Kasumi-1 (cell line): ENCODE measurements around the gene CGREF1.

Experiments
- DNase-seq, 2 experiments: peaks; one replicate each; lab custom pipeline; 2025; lab: John Stamatoyannopoulos, UW

CGREF1 gene

DNA sequence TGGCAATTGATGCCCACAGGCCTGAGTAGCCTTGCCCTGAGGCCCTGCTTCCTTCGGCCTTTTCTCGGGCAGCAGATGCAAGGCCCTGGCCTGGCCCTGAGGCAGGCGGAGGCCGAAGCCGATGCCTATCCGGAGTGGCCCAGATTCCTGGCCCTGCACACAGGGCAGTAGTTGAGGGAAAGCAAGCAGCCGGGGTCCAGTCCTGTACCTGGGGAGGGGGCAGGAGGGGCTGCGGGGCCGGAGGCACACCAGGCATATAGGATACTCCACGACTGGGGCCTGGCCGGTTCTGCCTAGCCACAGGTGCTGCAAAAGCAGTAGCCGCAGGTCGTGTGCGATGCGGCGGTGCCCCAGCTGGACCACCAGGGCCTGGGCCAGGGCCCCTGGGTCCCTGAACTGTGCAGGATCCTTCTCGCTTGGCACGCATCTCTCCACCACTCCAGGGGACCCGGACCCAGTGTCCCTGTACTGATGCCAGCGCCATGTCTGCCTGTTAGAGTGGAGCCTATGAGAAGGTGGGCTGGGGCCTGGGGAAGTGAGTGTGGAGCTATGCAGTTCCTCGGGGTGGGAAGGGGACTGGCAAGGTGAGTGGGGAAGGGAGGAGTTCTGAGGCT, 18.5 kb upstream of the CGREF1 start:
- no peak for DNase-seq

DNA sequence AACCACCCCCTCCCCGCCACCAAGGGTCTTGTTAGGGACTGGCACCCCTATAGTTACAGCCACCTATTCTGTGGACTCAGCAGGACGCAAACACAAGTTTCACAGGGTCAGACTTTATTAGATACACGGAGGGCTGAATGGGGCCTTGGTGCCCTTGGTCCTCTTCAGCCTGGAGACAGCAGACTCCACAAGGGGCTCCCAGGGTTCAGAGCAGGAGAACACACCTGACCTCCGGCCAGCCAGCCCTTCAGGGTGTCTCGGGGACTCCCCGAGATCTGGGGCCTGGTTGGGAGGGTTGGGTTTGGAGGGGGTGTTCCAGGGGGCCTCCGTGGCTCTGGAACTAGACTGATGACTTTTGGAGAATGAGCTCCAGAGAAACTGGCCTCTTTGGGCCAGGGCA, 17.8 kb upstream of the CGREF1 start:
- DNase-seq: no peak

DNA sequence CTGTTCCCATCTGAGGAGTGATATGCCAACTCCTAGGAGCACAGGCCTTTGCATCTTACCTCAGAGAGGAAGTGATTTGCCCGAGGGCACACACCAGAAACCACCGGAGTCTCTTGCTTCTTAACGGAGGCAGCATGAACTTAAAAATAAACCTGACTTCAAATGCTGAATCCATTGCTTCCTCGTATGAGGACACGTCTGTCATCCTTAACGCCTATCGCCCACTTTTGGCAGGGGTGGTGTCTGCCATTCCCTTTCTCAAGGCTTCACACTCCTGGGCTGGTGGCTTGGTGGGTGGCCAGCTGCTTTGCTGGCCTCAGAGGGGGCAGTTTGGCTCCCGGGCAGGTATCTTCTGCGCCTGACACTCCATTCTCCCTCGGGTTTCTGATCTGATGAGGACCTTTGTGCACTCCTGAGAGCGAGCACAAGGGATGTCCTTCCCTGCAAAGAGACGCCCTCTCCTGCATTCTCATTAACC, 16.6 kb upstream of the CGREF1 start:
- DNase-seq: no peak

DNA sequence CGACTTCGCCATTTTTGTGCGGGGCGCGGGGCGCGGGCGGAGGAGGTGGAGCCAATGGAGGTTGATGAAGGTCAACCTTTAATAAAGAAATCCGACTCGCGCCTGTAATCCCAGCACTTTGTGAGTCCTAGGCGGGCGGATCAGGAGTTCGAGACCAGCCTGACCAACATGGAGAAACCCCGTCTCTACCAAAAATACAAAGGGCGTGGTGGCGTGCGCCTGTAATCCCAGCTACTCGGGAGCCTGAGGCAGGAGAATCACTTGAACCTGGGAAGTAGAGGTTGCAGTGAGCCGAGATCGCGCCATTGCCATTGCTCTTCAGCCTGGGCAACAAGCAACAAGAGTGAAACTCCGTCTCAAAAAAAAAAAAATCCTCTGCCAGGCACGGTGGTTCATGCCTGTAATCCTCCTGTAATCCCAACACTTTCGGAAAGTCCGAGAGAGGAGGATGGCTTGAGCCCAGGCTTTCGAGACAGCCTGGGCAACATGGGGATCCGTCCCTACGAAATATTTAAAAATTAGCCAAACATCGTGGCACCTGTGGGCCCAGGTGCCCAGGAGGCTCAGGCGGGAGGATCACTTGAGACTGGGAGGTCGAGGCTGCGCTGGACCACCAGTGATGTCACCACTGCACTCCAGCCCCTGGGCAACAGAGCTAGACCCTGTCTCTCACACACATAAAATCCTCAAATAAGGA, 16.0 kb upstream of the CGREF1 start:
- no peak for DNase-seq

DNA sequence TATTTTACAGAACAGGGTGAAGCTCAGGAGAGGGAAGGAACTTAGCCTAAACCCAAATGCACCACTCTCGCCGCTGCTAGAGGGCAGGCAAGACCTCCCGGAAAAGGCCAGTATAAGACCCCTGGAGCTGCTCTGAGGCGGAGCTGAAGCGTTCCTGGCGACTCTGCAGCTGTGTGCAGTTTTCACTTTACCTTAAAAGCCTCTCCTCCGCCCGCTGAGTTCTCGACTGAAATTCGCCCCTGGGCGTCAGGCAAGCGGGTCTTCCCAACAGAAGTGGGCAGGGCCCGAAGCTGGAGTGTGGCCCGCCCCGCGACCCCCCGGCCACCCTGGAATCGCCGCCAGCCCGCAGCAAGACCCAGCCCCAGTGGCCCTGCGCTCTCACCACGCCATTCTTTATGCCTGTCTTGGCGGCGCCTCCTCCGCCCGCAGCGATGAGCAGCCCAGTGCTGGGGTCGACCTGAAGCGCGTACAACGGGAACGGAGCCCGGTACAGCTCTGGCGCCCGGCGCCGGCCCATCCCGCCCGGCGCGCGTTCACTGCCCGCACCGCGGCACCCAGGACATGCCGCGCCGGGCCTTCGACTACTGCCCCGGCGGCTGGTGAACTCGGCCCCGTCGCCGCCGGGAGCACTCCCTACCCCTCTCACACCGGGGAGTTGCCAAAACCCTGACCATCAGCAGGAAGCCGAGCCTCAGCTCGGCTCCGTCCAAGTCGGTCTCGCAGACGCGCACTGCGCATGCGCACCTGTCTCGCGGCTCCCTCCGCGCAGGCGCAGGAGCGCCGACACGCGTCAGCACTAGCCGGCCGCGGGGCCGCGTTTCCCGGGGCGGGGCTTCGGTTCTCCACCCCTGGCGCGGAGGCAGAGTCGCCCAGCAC, 15.2 kb upstream of the CGREF1 start, which contains the start of gene PREB:
Gene PREB (minus strand): TSS at position 732 of the 876 bp plus-strand sequence. CDS start 215 bp downstream, at position 517.
- peak; percentile 79 to 89 for DNase-seq

DNA sequence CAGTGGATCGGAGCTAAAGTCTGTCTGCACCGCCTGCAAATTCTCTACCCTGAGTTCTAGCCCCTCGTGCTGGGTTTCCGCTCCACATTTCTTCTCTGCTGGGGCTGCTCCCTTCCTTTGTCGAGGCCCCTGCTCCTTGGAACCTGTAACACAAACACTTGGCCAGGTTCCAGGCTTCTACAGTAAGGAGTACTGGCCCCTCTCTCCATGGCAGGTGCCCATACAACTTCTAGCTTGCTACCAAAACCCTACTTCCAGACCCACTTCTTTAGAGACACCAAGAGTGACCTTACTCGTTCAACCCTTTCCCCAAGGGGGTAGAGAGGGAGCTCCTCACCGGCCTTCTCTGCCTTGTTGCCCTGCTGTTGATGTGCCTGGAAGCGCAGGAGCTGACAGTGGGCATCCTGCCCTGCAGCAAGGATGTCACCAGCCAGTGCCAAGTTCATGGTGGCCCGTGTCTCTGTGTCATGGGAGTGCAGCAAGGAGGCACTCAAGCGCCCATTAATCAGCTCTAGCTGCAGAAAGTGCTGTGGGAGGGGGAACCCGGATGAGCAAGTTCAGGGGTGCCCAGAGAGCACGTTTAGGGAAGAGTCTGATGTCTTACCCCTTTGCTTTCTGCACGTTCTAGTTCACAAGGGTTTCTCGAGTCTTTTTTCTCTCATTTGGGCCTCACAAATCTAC, 14.4 kb upstream of the CGREF1 start:
- peak in 1 of 2 experiments; percentile 46 for DNase-seq

DNA sequence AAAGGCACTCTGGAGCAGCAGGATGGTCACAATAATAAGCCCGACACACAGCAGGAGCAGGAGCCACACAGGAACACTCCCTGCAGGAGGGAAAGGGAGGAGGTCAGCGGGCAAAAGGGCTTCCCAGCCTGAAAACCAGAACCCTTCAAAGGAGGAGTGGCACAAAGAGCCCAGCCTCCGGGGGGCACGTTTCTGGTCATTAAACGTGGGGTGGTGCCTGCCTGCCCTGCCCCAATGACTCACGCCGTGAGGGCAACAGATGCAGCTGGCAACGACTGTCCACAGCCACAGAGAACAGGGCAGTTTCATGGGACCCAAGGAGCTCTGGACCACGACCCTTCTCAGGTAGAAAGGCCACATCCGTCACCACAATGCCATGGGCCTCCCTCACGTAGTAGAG, 12.5 kb upstream of the CGREF1 start:
- DNase-seq: no peak

DNA sequence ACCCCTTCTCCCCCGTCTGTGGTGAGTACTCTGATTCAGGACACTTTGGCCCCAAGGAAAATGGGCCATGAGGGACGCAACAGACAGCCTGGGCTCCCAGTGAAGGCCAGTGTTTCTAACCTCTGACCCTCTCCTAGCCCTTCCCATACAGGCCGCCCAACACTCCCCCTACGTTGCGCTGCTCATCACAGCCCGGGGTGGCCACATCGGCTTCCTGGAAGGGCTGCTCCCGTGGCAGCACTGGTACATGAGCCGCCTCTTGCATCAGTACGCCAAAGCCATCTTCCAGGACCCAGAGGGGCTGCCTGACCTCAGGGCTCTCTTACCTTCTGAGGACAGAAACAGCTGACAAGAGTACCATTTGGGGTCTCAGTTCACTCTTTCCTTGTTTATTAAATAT, 11.5 kb upstream of the CGREF1 start:
- no peak for DNase-seq

DNA sequence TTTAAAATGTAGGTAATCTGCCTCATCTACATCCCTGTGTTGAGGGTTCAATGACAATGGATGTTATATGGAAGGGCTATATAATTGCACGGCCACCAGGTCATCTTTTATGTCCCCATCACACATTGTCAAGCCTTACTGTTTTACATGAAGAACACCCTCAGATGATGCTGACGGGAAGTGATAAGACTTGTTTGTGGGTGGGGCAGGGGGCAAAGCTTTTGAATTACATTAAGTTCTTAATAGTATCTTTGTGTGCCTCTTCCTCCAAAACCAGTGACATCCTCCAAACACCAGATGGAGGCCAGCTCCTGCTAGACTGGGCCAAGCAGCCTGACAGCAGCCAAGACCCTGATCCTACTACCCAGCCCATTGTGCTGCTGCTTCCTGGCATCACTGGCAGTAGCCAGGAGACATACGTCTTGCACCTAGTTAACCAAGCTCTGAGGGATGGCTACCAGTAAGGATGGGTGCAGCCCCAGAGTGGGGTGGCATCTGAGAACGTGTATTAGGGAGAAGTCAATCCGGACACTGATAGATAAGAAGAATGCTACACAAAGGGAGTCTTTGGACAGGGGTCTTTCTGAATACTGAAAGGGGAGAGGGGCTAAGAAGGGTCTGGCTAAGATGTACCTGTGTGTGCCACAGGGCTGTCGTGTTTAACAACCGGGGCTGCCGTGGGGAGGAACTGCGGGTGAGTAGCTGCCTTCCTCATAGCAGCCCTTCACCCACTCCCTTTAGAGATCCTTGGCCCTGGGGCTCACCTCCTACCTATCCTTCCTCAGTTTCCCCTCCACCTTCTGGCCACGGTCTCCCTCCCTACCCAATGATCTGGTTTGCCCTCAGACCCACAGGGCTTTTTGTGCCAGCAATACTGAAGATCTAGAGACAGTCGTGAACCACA, 10.0 kb upstream of the CGREF1 start:
- DNase-seq: no peak

DNA sequence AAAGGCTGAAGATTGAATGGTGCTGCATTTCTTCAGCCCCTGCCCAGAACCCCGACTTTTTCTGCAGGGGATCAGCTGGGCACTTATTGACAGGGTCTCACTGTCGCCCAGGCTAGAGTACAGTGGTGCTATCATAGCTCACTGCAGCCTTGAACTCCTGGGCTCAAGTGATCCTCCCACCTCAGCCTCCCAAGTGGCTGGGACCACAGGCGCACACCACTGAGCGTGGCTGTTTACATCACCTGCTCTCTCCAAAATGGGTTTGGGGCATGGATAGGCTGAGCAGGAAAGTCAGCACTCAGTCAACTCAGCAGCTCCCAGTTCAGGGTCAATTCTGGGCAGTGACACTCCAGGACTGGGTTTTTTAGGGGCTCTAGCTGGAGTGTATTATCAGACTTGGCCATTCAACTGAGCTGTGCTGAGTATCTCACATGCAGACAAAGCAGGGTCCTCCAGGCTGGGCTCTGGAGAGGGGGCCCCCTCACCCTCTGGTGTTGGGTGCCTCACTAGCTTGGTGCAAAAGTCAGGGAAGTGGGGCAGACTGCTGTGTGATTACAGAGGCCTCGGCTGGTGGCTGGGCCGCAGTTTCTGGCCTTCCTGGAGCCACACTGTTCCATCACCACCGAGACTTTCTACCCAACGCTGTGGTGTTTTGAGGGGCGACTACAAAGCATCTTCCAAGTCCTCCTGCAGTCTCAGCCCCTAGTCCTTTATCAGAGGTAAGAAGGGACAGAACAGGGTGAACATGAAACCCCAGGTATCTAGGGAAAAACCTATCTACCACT, 9.1 kb upstream of the CGREF1 start:
- no peak for DNase-seq

DNA sequence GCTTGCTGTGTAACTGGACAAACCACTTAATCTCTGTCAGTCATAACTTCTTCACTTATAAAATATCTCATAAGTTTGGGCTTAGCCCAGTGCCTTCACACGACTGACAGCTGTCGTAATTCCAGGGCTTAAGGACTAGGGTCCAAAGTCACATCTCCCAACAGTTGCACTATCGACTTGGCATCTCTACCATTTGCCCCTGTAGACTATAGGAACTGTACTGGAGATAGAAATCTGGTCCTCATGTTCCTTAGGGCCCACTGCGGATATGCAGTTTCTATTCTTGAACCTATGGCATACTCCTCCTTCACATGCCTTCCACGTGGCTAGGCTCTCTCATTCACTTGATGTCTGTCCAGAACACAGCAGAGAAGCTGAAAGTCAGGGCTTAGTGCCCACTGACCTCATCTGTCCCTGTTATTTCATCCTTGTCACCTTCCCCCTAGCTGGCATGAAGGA, 7.4 kb upstream of the CGREF1 start:
- no peak for DNase-seq

DNA sequence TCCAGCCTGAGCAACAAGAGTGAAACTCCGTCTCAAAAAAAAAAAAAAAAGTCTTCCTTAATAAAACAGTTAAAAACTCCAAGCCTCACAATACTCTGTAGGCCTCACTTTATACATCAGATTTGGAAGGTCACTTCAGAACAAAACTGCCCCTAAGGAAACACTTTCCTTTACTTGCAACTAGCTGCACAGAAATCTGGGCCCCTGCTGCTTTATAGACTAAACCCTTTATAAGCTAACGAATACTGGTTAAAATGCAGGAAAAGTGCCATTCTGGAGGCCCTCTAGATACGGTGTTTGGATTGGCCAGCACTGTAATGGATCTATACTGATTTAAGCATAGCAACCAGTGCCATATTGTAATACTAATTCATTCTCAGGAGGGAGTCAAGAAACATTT, 6.2 kb upstream of the CGREF1 start:
- no peak for DNase-seq

DNA sequence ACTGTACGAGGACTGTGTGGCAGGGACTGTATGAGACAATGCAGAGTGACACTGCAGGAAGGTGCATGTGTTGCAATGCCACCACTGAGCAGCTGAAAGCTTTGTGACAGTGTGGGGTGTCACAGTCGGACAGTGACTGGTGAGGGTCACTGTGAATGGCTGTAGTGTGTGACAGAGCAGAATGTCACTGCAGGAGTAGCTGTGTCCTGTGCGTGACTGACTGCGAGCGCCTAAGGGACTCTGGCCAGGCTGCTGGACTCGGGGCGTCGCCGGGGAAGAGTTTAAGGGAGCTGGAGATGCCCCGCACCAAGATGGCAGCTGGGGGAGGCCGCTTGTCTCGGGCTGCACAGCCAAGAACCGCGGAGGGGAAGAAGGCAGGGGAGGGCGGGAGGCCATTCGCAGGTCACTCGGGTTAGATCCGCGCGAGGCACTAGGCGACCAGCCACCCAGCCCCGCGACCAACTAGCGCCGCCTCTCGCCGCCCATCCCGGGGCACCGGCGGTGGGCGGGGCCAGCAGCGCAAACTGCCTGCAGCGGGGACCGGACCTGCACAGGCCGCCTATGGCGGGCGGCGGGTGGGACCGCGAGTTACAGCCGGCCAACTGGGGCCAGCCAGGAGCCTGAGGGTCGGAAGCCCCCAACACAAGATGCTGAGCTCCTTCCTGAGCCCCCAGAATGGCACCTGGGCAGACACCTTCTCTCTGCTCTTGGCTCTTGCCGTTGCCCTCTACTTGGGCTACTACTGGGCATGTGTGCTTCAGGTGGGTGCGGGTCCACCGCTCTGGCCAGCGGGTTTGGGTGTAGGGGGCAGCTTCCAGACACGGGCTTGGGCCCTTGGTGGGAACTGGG, 4.6 kb upstream of the CGREF1 start, which contains the start of gene ABHD1:
Gene ABHD1 (plus strand): TSS at position 514 of the 849 bp plus-strand sequence. CDS start 134 bp downstream, at position 648.
- peak; percentile 23 to 43 for DNase-seq

DNA sequence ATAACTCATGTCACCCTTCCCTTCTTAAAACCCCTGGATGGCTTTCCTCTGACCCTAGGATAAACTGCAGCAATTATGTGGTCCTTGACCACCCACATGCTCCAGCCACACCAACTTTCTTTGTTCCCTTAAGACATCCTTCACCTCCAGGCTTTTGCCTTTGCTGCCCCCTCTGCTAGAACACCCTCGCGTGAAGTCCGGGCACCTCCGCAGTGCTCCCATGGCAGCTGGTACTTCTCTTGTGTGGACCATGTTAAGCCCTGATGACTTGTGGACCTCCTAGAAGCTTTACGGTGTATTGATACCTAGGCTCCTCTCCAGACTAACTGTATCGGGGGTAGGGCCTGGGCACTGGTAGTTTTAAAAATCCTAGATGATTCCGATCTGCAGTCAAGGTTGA, 3.9 kb upstream of the CGREF1 start:
- no peak for DNase-seq

DNA sequence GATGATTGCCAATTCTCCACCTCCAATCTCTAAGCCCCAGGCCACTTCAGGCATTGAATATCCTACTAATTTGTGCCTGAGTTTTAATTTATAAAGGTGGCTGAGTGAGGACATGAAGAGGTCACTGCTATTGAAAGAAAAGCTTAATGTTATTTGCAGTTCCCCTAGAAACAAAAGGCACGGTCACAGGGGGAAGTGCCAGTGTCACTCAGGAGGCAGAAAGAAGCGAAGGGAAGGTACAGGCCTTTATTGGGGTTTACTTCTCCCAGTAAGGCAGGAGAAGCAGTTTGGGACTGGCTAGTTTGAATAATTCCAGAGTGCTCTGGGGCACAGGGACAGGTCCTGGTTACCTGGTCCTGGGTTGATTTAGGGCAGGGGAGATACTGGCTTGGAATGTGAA, 3.0 kb upstream of the CGREF1 start:
- no peak for DNase-seq

DNA sequence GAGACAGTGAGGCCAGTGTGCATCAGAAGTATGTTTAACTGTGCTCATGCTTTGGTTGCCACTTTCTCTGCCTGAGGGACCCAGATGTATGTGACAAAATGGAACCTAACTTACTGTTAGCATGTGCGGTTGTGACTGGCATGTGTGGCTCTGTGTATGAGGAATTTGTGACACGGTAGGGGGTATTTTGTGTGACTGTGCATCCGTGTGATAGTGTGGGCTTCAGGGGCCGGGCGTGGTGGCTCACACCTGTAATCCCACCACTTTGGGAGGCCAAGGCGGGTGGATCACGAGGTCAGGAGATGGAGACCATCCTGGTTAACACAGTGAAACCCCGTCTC, 372 bp upstream of the CGREF1 start:
- DNase-seq: peak in 1 of 2 experiments; percentile 46

DNA sequence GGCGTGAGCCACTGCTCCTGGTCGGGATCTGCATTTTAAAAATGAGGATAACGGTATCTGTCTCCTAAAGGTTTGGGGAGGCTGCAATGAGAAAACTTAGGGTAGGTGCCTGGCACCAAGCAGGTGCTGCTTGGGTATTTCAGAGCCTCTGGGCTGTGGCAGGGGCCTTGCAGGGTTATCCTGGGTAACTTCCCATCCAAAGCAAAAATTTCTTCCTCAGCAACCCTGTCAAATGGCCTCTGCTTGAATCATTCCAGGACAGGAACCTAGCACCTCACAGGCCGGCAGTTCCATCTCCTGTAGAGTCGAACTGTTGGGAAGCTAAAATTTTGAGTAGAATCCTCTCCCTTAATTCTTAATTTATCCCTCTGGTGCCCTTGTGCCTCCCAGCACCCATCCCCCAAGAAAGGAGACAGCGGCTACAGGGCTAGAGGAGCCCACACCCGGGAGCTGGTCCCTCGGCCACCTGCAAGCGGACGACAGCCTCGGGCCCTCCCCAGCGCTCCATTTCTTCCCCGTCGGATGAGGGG, 868 bp downstream of the CGREF1 start:
- no peak for DNase-seq

DNA sequence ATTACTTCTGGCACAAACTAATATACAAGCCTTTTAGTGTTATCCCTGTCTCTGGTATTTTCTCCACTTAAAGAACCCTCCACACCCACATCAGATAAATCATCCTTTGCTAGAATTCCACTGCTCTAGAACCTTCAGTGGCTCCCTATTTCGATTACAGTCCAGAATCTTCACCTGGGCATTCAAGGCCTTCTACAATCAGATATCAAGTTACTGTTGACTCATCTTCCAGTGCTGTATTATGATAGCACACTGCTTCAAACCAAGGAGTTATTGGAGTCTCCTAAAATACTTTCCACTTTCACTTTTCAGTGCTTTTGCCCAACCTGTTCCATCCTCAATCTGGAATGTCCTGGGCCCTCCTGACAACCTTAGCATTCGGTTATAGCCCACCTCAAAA, 3.4 kb downstream of the CGREF1 start:
- DNase-seq: no peak
